ENCODE results near the gene ARRDC2. TPM values are rescaled to one million over a fixed set of nuclear protein-coding genes. Genes with fewer than 3 reads are reported as not detected.

The ARRDC2 gene
- total and polyA plus RNA-seq, 10 of the 15 experiments (the other 5 are each of a cell fraction or from before 2014, with no cell fraction given): 0.48 to 10.1 (median 4.8) TPM

DNA sequence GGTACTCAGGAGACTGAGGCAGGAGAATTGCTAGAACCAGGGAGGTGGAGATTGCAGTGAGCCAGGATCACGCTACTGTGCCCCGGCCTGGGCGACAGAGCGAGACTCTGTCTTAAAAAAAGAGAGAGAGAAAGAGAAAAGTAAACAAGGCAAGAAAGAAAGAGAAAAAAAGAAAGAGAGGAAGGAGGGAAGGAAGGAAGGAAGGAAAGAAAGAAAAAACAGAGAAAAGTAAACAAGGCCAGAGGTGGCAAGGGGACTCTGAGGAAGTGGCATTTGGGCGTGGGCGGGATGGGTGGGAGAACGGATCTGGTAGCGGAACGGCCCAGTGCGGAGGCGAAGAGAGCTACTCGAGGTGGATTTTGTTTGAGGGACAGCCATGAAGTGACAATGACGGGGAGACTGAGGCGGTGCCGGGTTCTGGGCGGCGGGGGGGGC lies 7.5 kb upstream of the ARRDC2 start (continued):
- TF ChIP-seq ZNF592 (IDR thresholded peaks at IDR 0.05) (no peak), POLR2AphosphoS5 (IDR thresholded peaks at IDR 0.05; ENCODE audit: low read length) (no peak), MTA2 (IDR thresholded peaks at IDR 0.05; ENCODE audit: low read depth) (peak; percentile 60), JUNB (IDR thresholded peaks at IDR 0.05) (no peak), BHLHE40 (IDR thresholded peaks at IDR 0.05; ENCODE audit: borderline replicate concordance in 1 of 2, low read depth in 2 of 2, low read length in 1 of 2) (no peak), CHD1 (IDR thresholded peaks at IDR 0.05; ENCODE audit: low read depth, low read length) (no peak), EGR1 (IDR thresholded peaks at IDR 0.05; ENCODE audit: borderline replicate concordance in 1 of 2, low read depth in 2 of 2, low read length in 2 of 2) (peak in 1 of 2 experiments; percentile 85; a peak in 2 of 3 replicates), PAX5 (IDR thresholded peaks at IDR 0.05; ENCODE audit: borderline replicate concordance, low read depth, low read length) (no peak), NBN (IDR thresholded peaks at IDR 0.05) (peak; percentile 80; the same call in 1 of the 2 replicates), SPI1 (IDR thresholded peaks at IDR 0.05; ENCODE audit: borderline replicate concordance, insufficient read depth, low read depth, low read length) (peak; percentile 18; the same call in 1 of the 2 replicates), HDGF (IDR thresholded peaks at IDR 0.05) (0 out of 2 replicates have a peak, but pooled peaks have one; percentile 43), PRDM15 (CRISPR knock-in tag; IDR thresholded peaks at IDR 0.05) (no peak), NFYB (IDR thresholded peaks at IDR 0.05; ENCODE audit: insufficient read depth, low read depth, low read length) (no peak), IKZF2 (IDR thresholded peaks at IDR 0.05) (peak; percentile 34 to 41; a peak in 2 of 4 replicates), PBX3 (IDR thresholded peaks at IDR 0.05; ENCODE audit: insufficient replicate concordance, low read depth, low read length) (peak; percentile 61)
- TF ChIP-seq, protein P1, sequence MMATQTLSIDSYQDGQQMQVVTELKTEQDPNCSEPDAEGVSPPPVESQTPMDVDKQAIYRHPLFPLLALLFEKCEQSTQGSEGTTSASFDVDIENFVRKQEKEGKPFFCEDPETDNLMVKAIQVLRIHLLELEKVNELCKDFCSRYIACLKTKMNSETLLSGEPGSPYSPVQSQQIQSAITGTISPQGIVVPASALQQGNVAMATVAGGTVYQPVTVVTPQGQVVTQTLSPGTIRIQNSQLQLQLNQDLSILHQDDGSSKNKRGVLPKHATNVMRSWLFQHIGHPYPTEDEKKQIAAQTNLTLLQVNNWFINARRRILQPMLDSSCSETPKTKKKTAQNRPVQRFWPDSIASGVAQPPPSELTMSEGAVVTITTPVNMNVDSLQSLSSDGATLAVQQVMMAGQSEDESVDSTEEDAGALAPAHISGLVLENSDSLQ (IDR thresholded peaks at IDR 0.05): peak; percentile 74
- TF ChIP-seq, protein P2, sequence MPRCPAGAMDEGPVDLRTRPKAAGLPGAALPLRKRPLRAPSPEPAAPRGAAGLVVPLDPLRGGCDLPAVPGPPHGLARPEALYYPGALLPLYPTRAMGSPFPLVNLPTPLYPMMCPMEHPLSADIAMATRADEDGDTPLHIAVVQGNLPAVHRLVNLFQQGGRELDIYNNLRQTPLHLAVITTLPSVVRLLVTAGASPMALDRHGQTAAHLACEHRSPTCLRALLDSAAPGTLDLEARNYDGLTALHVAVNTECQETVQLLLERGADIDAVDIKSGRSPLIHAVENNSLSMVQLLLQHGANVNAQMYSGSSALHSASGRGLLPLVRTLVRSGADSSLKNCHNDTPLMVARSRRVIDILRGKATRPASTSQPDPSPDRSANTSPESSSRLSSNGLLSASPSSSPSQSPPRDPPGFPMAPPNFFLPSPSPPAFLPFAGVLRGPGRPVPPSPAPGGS (IDR thresholded peaks at IDR 0.05; ENCODE audit: borderline replicate concordance, insufficient read depth, low read depth, low read length, poor library complexity, severe bottlenecking): no peak

Data from GM12878 (cell line).